ENCODE results near the gene FAN1. TPM values are rescaled to one million over a fixed set of nuclear protein-coding genes. Genes with fewer than 3 reads are reported as not detected.
"Not testable (repeated sequence)": the region's sequence is repeated elsewhere in the genome, so short reads cannot be mapped to it uniquely, and the experiment has no call there.

The FAN1 gene
- 25.5 TPM for total RNA-seq
- 10 to 100 TPM; 18.7 to 26.6 (median 20.4) TPM for polyA plus RNA-seq (ENCODE audit: insufficient read depth in 1 of 8, insufficient read length in 8 of 8, low replicate concordance in 1 of 8)
- long read RNA-seq, donor 1, full-length matches to known transcripts: 1 of 1 reads
- long read RNA-seq, donor 1, partial matches to known transcripts: 0 of 1 reads
- long read RNA-seq, donor 1, other reads (novel, unspliced or antisense): 0 of 1 reads
- long read RNA-seq, donor 2: 0 reads
- long read RNA-seq, donor 3, full-length matches to known transcripts: 2 of 20 reads
- long read RNA-seq, donor 3, partial matches to known transcripts: 18 of 20 reads
- long read RNA-seq, donor 3, other reads (novel, unspliced or antisense): 0 of 20 reads
- long read RNA-seq, donor 4: 0 reads
- long read RNA-seq, donor 5, full-length matches to known transcripts: 5 of 10 reads
- long read RNA-seq, donor 5, partial matches to known transcripts: 0 of 10 reads
- long read RNA-seq, donor 5, other reads (novel, unspliced or antisense): 5 of 10 reads
- long read RNA-seq, donor 6, full-length matches to known transcripts: 2 of 10 reads
- long read RNA-seq, donor 6, partial matches to known transcripts: 8 of 10 reads
- long read RNA-seq, donor 6, other reads (novel, unspliced or antisense): 0 of 10 reads
- long read RNA-seq, donor 7, full-length matches to known transcripts: 3 of 3 reads
- long read RNA-seq, donor 7, partial matches to known transcripts: 0 of 3 reads
- long read RNA-seq, donor 7, other reads (novel, unspliced or antisense): 0 of 3 reads
- long read RNA-seq, donor 8: 0 reads
- long read RNA-seq, donor 9: 0 reads
- long read RNA-seq, donor 10, full-length matches to known transcripts: 1 of 1 reads
- long read RNA-seq, donor 10, partial matches to known transcripts: 0 of 1 reads
- long read RNA-seq, donor 10, other reads (novel, unspliced or antisense): 0 of 1 reads
- long read RNA-seq, donor 11, full-length matches to known transcripts: 2 of 2 reads
- long read RNA-seq, donor 11, partial matches to known transcripts: 0 of 2 reads
- long read RNA-seq, donor 11, other reads (novel, unspliced or antisense): 0 of 2 reads

DNA sequence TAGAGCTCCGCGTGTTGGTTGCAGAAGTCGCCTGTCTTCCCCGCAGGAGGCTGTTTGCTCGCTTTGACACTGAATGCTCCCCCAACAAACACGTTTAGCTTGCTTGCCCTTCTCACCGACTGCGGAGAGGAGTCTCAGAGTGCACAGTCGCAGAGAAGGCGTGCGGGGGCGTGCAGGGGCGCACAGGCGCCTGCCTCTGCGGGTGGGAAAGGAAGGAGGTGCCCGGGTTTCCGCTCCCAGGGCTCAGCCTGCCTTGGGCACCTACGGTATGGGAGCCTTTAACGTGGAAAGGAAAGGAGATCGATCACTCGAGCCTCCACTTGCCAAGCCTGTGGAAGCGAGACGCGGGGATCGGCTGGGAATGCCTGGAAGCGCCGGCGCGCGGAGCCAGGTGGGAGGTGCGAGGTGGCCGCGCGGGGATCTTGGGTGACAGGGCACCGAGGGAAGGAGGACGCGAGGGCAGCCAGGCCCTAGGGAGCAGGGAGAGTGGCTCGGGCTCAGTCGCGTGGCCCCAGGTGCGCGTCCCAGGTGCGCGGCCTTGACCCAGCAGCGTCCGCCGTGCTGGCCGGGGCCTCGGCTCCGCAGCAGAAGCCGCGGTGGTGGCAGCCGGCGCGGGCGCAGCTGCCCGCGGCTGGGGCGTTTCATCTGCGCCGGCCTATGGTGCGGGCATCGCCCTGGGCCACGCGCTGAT, at the start of gene FAN1:
TSS of gene FAN1 (plus strand) at position 419 of the 691 bp plus-strand sequence. CDS start 749 bp downstream, outside the sequence.
- Histone ChIP-seq H3K4me3 (ENCODE audit: low read length) (peak within 1 kb of the TSS; percentile 73), H3K27ac (ENCODE audit: low read length) (peak within 1 kb of the TSS; percentile 80), H3K27me3 (ENCODE audit: control insufficient read depth, insufficient read depth, low read length) (no peaks in the 10 kb centered on the region), H3K9me3 (replicated peaks; ENCODE audit: control insufficient read depth, low read depth, low read length) (no peaks in the 10 kb centered on the region), H3K4me1 (ENCODE audit: control insufficient read depth, insufficient read depth, low read length) (peaks cover 5% of the 10 kb centered on the region), H3K36me3 (ENCODE audit: control insufficient read depth, insufficient read depth, low read length) (peaks cover 3% of the 10 kb centered on the region)
- under 1% methylated on average over 58 of the region's 65 CpGs for WGBS (ENCODE audit: insufficient coverage)
- peak; percentile 94 for DNase-seq

DNA sequence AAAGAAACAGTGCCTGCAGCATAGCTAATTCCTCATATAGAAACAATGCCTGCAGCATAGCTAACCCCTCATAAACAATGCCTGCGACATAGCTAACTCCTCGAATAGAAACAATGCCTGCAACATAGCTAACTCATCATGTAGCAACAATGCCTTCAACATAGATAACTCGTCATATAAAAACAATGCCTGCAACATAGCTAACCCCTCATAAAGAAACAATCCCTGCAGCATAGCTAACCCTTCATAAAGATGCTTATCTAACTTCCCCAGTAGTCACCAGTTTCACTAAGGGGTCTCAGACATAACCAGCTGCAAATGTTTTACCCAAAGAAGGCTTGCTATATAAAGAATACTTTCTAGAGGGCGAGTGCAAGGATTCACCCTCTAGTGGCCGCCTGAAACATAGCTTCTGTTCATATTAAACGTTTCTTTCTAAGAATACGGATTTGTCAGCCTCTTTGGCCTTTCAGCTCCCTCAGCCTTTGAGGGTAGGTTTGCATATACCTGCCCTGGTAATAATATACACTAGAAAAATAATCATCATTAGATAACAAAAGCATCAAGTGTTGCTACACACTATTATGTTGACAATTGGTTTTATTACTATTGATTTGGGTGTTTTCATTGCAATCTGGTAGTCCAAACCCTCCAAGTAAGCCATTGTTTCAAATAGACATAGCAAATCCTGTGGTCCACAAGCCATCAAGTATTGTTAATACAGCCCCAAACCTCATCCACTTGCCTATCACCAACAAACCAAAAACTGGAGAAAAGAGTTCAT, 44.4 kb upstream of the FAN1 start:
- H3K4me3 ChIP-seq (ENCODE audit: low read length): no peak overlapping the region
- H3K36me3 ChIP-seq (ENCODE audit: control insufficient read depth, insufficient read depth, low read length): no peaks in the 10 kb centered on the region
- peak; percentile 7 for DNase-seq
- no peak overlapping the region for H3K27ac ChIP-seq (ENCODE audit: low read length)
- H3K9me3 ChIP-seq (replicated peaks; ENCODE audit: control insufficient read depth, low read depth, low read length): no peaks in the 10 kb centered on the region
- no peaks in the 10 kb centered on the region for H3K27me3 ChIP-seq (ENCODE audit: control insufficient read depth, insufficient read depth, low read length)
- 63% methylated on average over 3 of the region's 7 CpGs for WGBS (ENCODE audit: insufficient coverage)
- no peaks in the 10 kb centered on the region for H3K4me1 ChIP-seq (ENCODE audit: control insufficient read depth, insufficient read depth, low read length)

DNA sequence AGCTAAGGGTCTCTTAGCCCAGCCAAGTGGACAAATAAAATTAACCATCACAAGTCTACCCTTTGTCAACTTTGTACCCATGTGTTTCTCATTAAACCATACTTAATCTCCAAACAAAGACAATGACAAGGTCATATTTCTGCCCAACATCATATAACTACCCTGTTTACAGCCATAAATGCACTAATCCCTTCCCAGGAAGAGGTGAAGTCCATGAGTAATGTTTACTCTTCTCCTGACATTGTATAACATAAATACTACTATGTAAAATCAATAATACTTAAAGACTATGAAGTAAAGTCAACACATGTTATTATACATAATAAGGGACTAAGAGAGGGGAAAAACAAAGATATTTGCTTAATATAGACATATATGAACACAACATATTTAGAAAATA, 38.5 kb upstream of the FAN1 start:
- Histone ChIP-seq H3K4me3 (ENCODE audit: low read length) (no peak overlapping the region), H3K9me3 (replicated peaks; ENCODE audit: control insufficient read depth, low read depth, low read length) (no peaks in the 10 kb centered on the region), H3K36me3 (ENCODE audit: control insufficient read depth, insufficient read depth, low read length) (no peaks in the 10 kb centered on the region), H3K27ac (ENCODE audit: low read length) (no peak overlapping the region), H3K4me1 (ENCODE audit: control insufficient read depth, insufficient read depth, low read length) (no peaks in the 10 kb centered on the region), H3K27me3 (ENCODE audit: control insufficient read depth, insufficient read depth, low read length) (no peaks in the 10 kb centered on the region)
- no peak for DNase-seq

DNA sequence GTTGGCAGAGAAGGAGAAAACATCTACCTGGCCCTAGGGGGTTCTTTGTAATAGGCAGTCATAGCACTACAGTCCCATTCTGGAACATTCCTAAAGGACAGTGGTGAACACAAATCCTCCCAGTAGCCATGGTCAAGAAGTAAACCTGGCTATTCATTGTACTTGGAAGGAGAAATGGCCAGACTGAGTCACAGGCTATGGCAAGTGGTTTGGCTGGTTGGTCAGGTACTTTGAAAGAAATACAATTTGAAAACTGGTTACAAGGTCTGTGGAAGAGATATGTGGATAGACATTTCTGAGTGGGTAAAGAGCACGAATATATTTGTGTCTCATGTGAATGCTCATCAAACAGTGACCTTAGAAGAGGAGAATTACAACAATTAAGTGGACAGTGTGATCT, 33.0 kb upstream of the FAN1 start:
- DNase-seq: no peak
- Histone ChIP-seq H3K4me1 (ENCODE audit: control insufficient read depth, insufficient read depth, low read length) (no peaks in the 10 kb centered on the region), H3K4me3 (ENCODE audit: low read length) (no peak overlapping the region), H3K36me3 (ENCODE audit: control insufficient read depth, insufficient read depth, low read length) (no peaks in the 10 kb centered on the region), H3K27ac (ENCODE audit: low read length) (no peak overlapping the region), H3K9me3 (replicated peaks; ENCODE audit: control insufficient read depth, low read depth, low read length) (no peaks in the 10 kb centered on the region), H3K27me3 (ENCODE audit: control insufficient read depth, insufficient read depth, low read length) (no peaks in the 10 kb centered on the region)
- WGBS (ENCODE audit: insufficient coverage): 80% methylated on average over 1 of the region's 1 CpG

DNA sequence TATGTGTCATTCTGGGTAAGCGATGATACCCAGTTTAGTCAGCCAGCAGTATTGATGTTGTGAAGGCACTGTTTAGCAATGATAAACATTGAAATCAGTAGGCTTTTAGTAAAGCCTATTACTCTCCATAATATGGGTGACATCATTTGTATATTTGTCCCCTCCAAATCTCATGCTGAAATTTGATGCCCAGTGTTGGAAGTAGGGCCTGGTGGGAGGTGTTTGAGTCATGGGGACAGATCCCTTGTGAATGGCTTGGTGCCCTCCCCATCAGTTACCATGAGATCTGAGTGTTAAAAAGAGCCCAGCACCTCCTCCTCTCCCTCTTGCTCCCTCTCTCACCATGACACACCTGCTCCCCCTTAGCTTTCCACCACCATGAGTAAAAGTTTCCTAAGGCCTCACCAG, 31.4 kb upstream of the FAN1 start:
- H3K27ac ChIP-seq (ENCODE audit: low read length): no peak overlapping the region
- no peak overlapping the region for H3K4me3 ChIP-seq (ENCODE audit: low read length)
- WGBS (ENCODE audit: insufficient coverage): 100% methylated on average over 1 of the region's 1 CpG

DNA sequence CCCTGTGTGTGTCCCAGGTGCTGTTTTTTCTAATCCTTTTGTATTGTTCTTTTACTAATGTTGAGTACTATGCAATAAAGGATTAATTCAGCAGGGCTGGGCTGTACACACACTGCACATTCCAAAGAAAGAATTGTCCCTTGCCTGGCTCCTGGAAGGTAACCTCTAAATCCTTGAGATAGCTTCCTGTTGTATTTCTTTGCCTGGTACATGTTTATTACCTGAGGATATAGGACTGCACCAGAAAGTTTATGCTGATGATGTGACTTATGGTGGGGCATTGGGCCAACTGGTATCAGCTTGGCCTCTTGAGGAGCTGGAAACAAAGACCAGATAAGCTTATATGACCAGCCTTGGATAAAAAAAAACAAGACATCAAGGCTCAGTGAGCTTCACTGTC, 26.6 kb upstream of the FAN1 start:
- Histone ChIP-seq H3K4me3 (ENCODE audit: low read length) (no peak overlapping the region), H3K27me3 (ENCODE audit: control insufficient read depth, insufficient read depth, low read length) (no peaks in the 10 kb centered on the region), H3K4me1 (ENCODE audit: control insufficient read depth, insufficient read depth, low read length) (no peaks in the 10 kb centered on the region), H3K36me3 (ENCODE audit: control insufficient read depth, insufficient read depth, low read length) (no peaks in the 10 kb centered on the region), H3K9me3 (replicated peaks; ENCODE audit: control insufficient read depth, low read depth, low read length) (no peaks in the 10 kb centered on the region), H3K27ac (ENCODE audit: low read length) (no peak overlapping the region)
- DNase-seq: no peak

More for the DNA sequence above, 31.4 kb upstream of the FAN1 start:
- no peaks in the 10 kb centered on the region for H3K36me3 ChIP-seq (ENCODE audit: control insufficient read depth, insufficient read depth, low read length)
- H3K27me3 ChIP-seq (ENCODE audit: control insufficient read depth, insufficient read depth, low read length): no peaks in the 10 kb centered on the region
- DNase-seq: no peak
- no peaks in the 10 kb centered on the region for H3K9me3 ChIP-seq (replicated peaks; ENCODE audit: control insufficient read depth, low read depth, low read length)
- H3K4me1 ChIP-seq (ENCODE audit: control insufficient read depth, insufficient read depth, low read length): no peaks in the 10 kb centered on the region

DNA sequence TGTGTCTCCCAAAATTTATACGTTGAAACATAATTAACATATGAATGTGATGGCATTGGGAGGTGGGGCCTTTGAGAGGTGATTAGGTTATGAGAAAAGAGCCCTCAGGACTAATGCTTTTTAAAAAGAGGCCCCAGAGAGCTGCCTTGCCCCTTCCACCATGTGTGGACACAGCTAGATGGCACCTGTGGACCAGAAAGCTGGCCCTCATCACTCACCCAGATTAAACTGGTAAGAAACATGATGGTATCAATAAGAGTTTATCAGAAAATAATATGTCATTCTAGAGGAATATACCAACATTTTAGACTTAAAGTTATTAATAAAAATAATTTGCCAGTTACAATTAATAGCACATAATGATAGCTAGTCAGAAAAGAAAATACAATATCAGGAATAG, 25.2 kb upstream of the FAN1 start:
- Histone ChIP-seq H3K9me3 (replicated peaks; ENCODE audit: control insufficient read depth, low read depth, low read length) (no peaks in the 10 kb centered on the region), H3K4me3 (ENCODE audit: low read length) (no peak overlapping the region), H3K27me3 (ENCODE audit: control insufficient read depth, insufficient read depth, low read length) (no peaks in the 10 kb centered on the region), H3K4me1 (ENCODE audit: control insufficient read depth, insufficient read depth, low read length) (no peaks in the 10 kb centered on the region), H3K36me3 (ENCODE audit: control insufficient read depth, insufficient read depth, low read length) (no peaks in the 10 kb centered on the region), H3K27ac (ENCODE audit: low read length) (no peak overlapping the region)
- no CpG with 5 or more reads among the region's 1 CpG for WGBS (ENCODE audit: insufficient coverage)
- DNase-seq: no peak

DNA sequence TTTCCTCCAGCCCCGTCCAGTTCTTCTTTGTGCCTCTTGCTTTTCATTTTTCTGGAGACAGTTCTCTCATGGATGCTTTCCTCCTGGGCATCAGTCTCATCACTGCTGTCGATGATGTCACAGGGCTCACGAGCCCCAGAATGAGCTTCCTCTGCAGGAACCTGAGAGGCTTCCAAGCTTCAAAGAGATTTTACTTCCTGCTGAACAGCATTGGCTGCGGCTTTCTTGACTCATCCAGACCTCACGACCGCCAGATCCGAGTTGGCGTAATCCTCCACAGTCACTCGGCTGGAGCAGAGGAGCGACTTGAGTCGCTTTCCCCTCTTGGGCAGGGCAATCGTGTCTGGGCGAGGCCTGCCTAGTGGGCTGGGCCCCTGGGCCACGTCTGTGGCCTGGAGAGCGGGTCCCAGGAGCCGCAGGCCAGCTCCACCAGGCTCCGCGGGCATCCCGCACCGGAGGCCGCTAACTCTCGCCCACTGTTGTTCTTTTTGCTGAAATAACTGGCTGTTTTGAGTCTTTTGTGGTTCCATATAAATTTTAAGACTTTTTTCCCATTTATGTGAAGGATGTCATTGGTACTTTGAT, 20.8 kb upstream of the FAN1 start:
- H3K36me3 ChIP-seq (ENCODE audit: control insufficient read depth, insufficient read depth, low read length): no peaks in the 10 kb centered on the region
- H3K27ac ChIP-seq (ENCODE audit: low read length): no peak overlapping the region
- no peaks in the 10 kb centered on the region for H3K9me3 ChIP-seq (replicated peaks; ENCODE audit: control insufficient read depth, low read depth, low read length)
- WGBS (ENCODE audit: insufficient coverage): 71% methylated on average over 16 of the region's 22 CpGs
- H3K4me1 ChIP-seq (ENCODE audit: control insufficient read depth, insufficient read depth, low read length): no peaks in the 10 kb centered on the region
- no peaks in the 10 kb centered on the region for H3K27me3 ChIP-seq (ENCODE audit: control insufficient read depth, insufficient read depth, low read length)
- DNase-seq: no peak
- H3K4me3 ChIP-seq (ENCODE audit: low read length): no peak overlapping the region

DNA sequence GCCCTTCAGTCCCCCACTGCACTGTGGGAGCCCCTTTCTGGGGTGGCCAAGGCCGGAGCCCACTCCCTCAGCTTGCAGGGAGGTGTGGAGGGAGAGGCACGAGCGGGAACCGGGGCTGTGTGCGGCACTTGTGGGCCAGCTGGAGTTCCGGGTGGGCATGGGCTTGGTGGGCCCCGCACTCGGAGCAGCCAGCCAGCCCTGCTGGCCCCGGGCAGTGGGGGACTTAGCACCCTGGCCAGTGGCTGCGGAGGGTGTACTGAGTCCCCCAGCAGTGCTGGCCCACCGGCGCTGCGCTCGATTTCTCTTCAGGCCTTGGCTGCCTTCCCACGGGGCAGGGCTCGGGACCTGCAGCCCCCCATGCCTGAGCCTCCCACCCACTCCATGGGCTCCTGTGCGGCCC, 20.0 kb upstream of the FAN1 start:
- not testable (repeated sequence) for DNase-seq; H3K4me1 ChIP-seq (ENCODE audit: control insufficient read depth, insufficient read depth, low read length); H3K9me3 ChIP-seq (replicated peaks; ENCODE audit: control insufficient read depth, low read depth, low read length); H3K36me3 ChIP-seq (ENCODE audit: control insufficient read depth, insufficient read depth, low read length); H3K4me3 ChIP-seq (ENCODE audit: low read length); H3K27me3 ChIP-seq (ENCODE audit: control insufficient read depth, insufficient read depth, low read length); H3K27ac ChIP-seq (ENCODE audit: low read length)
- 96% methylated on average over 13 of the region's 17 CpGs for WGBS (ENCODE audit: insufficient coverage)
